ENCODE data around the gene PRICKLE1.

GRCh38 chr12:42585841-42586216, 3.7 kb downstream of the PRICKLE1 start:
- TF ChIP-seq CTCF (IDR thresholded peaks at IDR 0.05; ENCODE audit: poor library complexity) (no peak), EZH2 (IDR thresholded peaks at IDR 0.05; ENCODE audit: borderline replicate concordance) (no peak)

All from hepatocyte (in vitro differentiated cells).